H1 (cell line): ENCODE measurements around the gene DNAJC16. TPM values are rescaled to one million over a fixed set of nuclear protein-coding genes. Genes with fewer than 3 reads are reported as not detected.

ENCODE experiments used
- BACH1 ChIP-seq: IDR thresholded peaks from 2 replicates; pipeline ENCODE4 v1.6.1; 2012; ENCODE audit warnings: low read length, improper control_type of control experiment
- CHD1 ChIP-seq: IDR thresholded peaks from 2 replicates; pipeline ENCODE4 v1.6.1; 2012; ENCODE audit warnings: low read depth, low read length, improper control_type of control experiment
- KDM4A ChIP-seq: IDR thresholded peaks from one replicate; pipeline ENCODE4 v1.7.1; 2012; ENCODE audit warnings: low read depth, mild to moderate bottlenecking, moderate library complexity, low read length, inconsistent platforms; ENCODE audit not compliant: severe bottlenecking
- POU5F1 ChIP-seq: IDR thresholded peaks from 2 replicates; pipeline ENCODE4 v1.6.1; 2011; ENCODE audit warnings: low read depth, mild to moderate bottlenecking, low read length, moderate library complexity
- polyA plus RNA-seq, 7 experiments: library from polyadenylated mRNA; depleted of rRNA in 3 of 7; stranded (reverse) in 5 of 7; unstranded in 2 of 7; fragments of >200 nt in 5 of 7; fragments of 200-250 nt in 2 of 7; gene quantifications; 1 replicate in 5 of 7; 2 replicates in 1 of 7; 4 replicates in 1 of 7; pipeline versions ENCODE4 v1.2.1 to v1.2.3, GENCODE V29; 2011 to 2013; ENCODE audit warnings: missing spikeins in 2 of 7, mixed read lengths in 2 of 7
- total RNA-seq: library from RNA; stranded (reverse); fragmentation: NEBNext Ultra II Directional; extraction: Animal tissue kit (Norgen Biotek cat#: 25700); gene quantifications from 2 replicates; pipeline ENCODE4 v1.2.1, GENCODE V29; 2021

Gene DNAJC16
- total and polyA plus RNA-seq, 2 of the 8 experiments (the other 6 are each of a cell fraction or from before 2014, with no cell fraction given): 7.9 to 23.3 TPM

GRCh38 chr1:15620902-15621682 lies 94.4 kb downstream of the DNAJC16 start (continued):
- TF ChIP-seq BACH1: no peak
- TF ChIP-seq POU5F1: no peak
- TF ChIP-seq KDM4A: no peak
- no peak for TF ChIP-seq CHD1
